Astrocyte (in vitro differentiated cells and primary cell): ENCODE data around the gene CELF1. TPM values are rescaled to one million over a fixed set of nuclear protein-coding genes. Genes with fewer than 3 reads are reported as not detected.
A peak's percentile ranks its signal among the peaks of the same experiment; 100 is the strongest.

ENCODE experiments used
- DNase-seq: peaks from one replicate; pipeline ENCODE4 v3.0.0-alpha.2; 2010; ENCODE audit warnings: low read depth
- FAIRE-seq: peaks from 2 replicates; lab custom pipeline; 2011; peaks lifted over from hg19 to GRCh38; lab: Jason Lieb, UNC
- H2AFZ ChIP-seq: 2 replicates; pipeline ENCODE4 v1.6.0; 2012; ENCODE audit warnings: low read depth, low read length, inconsistent platforms
- H3K27ac ChIP-seq: 2 replicates; pipeline ENCODE4 v1.5.1; 2011; ENCODE audit warnings: low read depth, low read length, inconsistent platforms
- H3K27me3 ChIP-seq: 2 replicates; pipeline ENCODE4 v1.6.0; 2011; ENCODE audit warnings: low read length, inconsistent platforms; ENCODE audit not compliant: insufficient read depth
- H3K36me3 ChIP-seq: 2 replicates; pipeline ENCODE4 v1.5.1; 2011; ENCODE audit warnings: low read length, inconsistent platforms; ENCODE audit not compliant: insufficient read depth
- H3K4me1 ChIP-seq: 2 replicates; pipeline ENCODE4 v1.5.1; 2011; ENCODE audit warnings: low read length, inconsistent platforms; ENCODE audit not compliant: insufficient read depth
- H3K4me2 ChIP-seq: 2 replicates; pipeline ENCODE4 v1.6.0; 2012; ENCODE audit warnings: low read length, inconsistent platforms
- H3K4me3 ChIP-seq: 2 replicates; pipeline ENCODE4 v1.5.1; 2011; ENCODE audit warnings: low read depth, mild to moderate bottlenecking, low read length, inconsistent platforms; ENCODE audit not compliant: insufficient read depth
- H3K79me2 ChIP-seq: 2 replicates; pipeline ENCODE4 v1.6.0; 2012; ENCODE audit warnings: mild to moderate bottlenecking, low read length, inconsistent platforms; ENCODE audit not compliant: insufficient read depth
- H3K9ac ChIP-seq: 2 replicates; pipeline ENCODE4 v1.6.0; 2012; ENCODE audit warnings: mild to moderate bottlenecking, low read length, inconsistent platforms
- H3K9me3 ChIP-seq: 2 replicates; pipeline ENCODE4 v1.5.1; 2012; ENCODE audit warnings: low read depth, mild to moderate bottlenecking, low read length, inconsistent platforms; ENCODE audit not compliant: insufficient read depth
- H4K20me1 ChIP-seq: 2 replicates; pipeline ENCODE4 v1.6.0; 2012; ENCODE audit warnings: low read length, inconsistent platforms; ENCODE audit not compliant: insufficient read depth
- H3K27ac Mint-ChIP-seq: one replicate; pipeline ENCODE4 v1.8.0; 2021; ENCODE audit warnings: mild to moderate bottlenecking, mixed read lengths; ENCODE audit not compliant: unreplicated experiment
- H3K27me3 Mint-ChIP-seq: one replicate; pipeline ENCODE4 v1.8.0; 2021; ENCODE audit warnings: low read depth, mixed read lengths; ENCODE audit not compliant: unreplicated experiment
- H3K36me3 Mint-ChIP-seq: one replicate; pipeline ENCODE4 v1.8.0; 2021; ENCODE audit warnings: low read depth, mixed read lengths; ENCODE audit not compliant: unreplicated experiment
- H3K4me1 Mint-ChIP-seq: one replicate; pipeline ENCODE4 v1.8.0; 2021; ENCODE audit warnings: low read depth, mixed read lengths; ENCODE audit not compliant: unreplicated experiment
- H3K4me3 Mint-ChIP-seq: one replicate; pipeline ENCODE4 v1.8.0; 2021; ENCODE audit warnings: mild to moderate bottlenecking, moderate library complexity, mixed read lengths; ENCODE audit not compliant: unreplicated experiment
- H3K9me3 Mint-ChIP-seq: one replicate; pipeline ENCODE4 v1.8.0; 2021; ENCODE audit warnings: mild to moderate bottlenecking, mixed read lengths; ENCODE audit not compliant: unreplicated experiment
- EZH2 ChIP-seq: IDR thresholded peaks from 2 replicates; pipeline ENCODE4 v1.6.1; 2012; ENCODE audit warnings: mild to moderate bottlenecking, low read length, inconsistent platforms; ENCODE audit not compliant: insufficient read depth
- total RNA-seq: library from RNA; stranded (reverse); gene quantifications from 2 replicates; pipeline ENCODE4 v1.2.1, GENCODE V29; 2021
- TF ChIP-seq, protein P1 (sequence below): IDR thresholded peaks from 2 replicates; pipeline ENCODE4 v1.5.1; 2011; ENCODE audit warnings: low read depth, mild to moderate bottlenecking, inconsistent platforms, low read length, moderate library complexity; ENCODE audit not compliant: insufficient read depth

The CELF1 gene
- total RNA-seq, 1 donor from 2014 or later = 101 TPM

GRCh38 chr11:47595029-47595428, 42.1 kb upstream of the CELF1 start:
- H3K36me3 ChIP-seq = no peaks in the 10 kb centered on the region
- Mint-ChIP-seq H3K9me3 (no peaks in the 10 kb centered on the region), H3K4me3 (no peak overlapping the region), H3K27me3 (peaks cover 39% of the 10 kb centered on the region), H3K36me3 (no peaks in the 10 kb centered on the region), H3K27ac (no peak overlapping the region), H3K4me1 (no peaks in the 10 kb centered on the region)
- FAIRE-seq (no peak), DNase-seq (no peak)
- H3K79me2 ChIP-seq = no peaks in the 10 kb centered on the region
- no peak overlapping the region for H2AFZ ChIP-seq
- no peaks in the 10 kb centered on the region for H3K9me3 ChIP-seq
- H3K4me3 ChIP-seq = no peak overlapping the region
- no peak overlapping the region for H3K9ac ChIP-seq
- H4K20me1 ChIP-seq = no peaks in the 10 kb centered on the region
- peaks cover 2% of the 10 kb centered on the region for H3K4me1 ChIP-seq
- peaks cover 35% of the 10 kb centered on the region for H3K27me3 ChIP-seq
- no peak overlapping the region for H3K27ac ChIP-seq
- no peak overlapping the region for H3K4me2 ChIP-seq
- TF ChIP-seq, protein P1, sequence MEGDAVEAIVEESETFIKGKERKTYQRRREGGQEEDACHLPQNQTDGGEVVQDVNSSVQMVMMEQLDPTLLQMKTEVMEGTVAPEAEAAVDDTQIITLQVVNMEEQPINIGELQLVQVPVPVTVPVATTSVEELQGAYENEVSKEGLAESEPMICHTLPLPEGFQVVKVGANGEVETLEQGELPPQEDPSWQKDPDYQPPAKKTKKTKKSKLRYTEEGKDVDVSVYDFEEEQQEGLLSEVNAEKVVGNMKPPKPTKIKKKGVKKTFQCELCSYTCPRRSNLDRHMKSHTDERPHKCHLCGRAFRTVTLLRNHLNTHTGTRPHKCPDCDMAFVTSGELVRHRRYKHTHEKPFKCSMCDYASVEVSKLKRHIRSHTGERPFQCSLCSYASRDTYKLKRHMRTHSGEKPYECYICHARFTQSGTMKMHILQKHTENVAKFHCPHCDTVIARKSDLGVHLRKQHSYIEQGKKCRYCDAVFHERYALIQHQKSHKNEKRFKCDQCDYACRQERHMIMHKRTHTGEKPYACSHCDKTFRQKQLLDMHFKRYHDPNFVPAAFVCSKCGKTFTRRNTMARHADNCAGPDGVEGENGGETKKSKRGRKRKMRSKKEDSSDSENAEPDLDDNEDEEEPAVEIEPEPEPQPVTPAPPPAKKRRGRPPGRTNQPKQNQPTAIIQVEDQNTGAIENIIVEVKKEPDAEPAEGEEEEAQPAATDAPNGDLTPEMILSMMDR = no peak
- no peak for TF ChIP-seq EZH2

GRCh38 chr11:47593934-47594855, 41.3 kb upstream of the CELF1 start, which contains the start of gene C1QTNF4:
TSS of gene C1QTNF4 (minus strand) at chr11:47594411. CDS start at chr11:47590810, 3,601 bp downstream.
- Histone ChIP-seq H3K4me3 (peak within 1 kb of the TSS; percentile 33), H3K9ac (no peak within 1 kb of the TSS), H3K4me1 (peaks cover 2% of the 10 kb centered on the region), H3K27me3 (peaks cover 39% of the 10 kb centered on the region), H2AFZ (peak within 1 kb of the TSS; percentile 47), H3K9me3 (no peaks in the 10 kb centered on the region), H3K79me2 (no peaks in the 10 kb centered on the region), H3K27ac (no peak within 1 kb of the TSS), H3K36me3 (no peaks in the 10 kb centered on the region), H3K4me2 (peak within 1 kb of the TSS; percentile 82), H4K20me1 (no peaks in the 10 kb centered on the region)
- Mint-ChIP-seq H3K4me3 (peak within 1 kb of the TSS; percentile 67), H3K27me3 (peaks cover 36% of the 10 kb centered on the region), H3K9me3 (no peaks in the 10 kb centered on the region), H3K36me3 (no peaks in the 10 kb centered on the region), H3K27ac (no peak within 1 kb of the TSS), H3K4me1 (no peaks in the 10 kb centered on the region)
- TF ChIP-seq EZH2 = peak; percentile 99
- TF ChIP-seq, protein P1 = no peak
- FAIRE-seq (no peak), DNase-seq (no peak)
